Uterus (tissue), 4 donors: Measurements from ENCODE around the gene OR51B2. TPM values are rescaled to one million over a fixed set of nuclear protein-coding genes. Genes with fewer than 3 reads are reported as not detected.

ENCODE experiments used
- DNase-seq, 2 donors: peaks; one replicate each; pipeline ENCODE4 v3.0.0-alpha.2; 2019 to 2020
- H3K27ac ChIP-seq, 2 donors: fragments of 200-600 bp; sonication (generic); 1 replicate in 1 of 2; 2 replicates in 1 of 2; pipeline ENCODE4 v1.5.1; 2016 to 2018
- H3K27me3 ChIP-seq, 2 donors: fragments of 200-600 bp; sonication (generic); one replicate each; pipeline ENCODE4 v1.5.1; 2018 to 2019; ENCODE audit warnings: control low read depth in 1 of 2
- H3K36me3 ChIP-seq, 2 donors: fragments of 200-600 bp; sonication (generic); one replicate each; pipeline ENCODE4 v1.5.1; 2019; ENCODE audit warnings: control low read depth in 1 of 2
- H3K4me1 ChIP-seq, 2 donors: fragments of 200-600 bp; sonication (generic); one replicate each; pipeline ENCODE4 v1.5.1; 2018 to 2019; ENCODE audit warnings: control low read depth in 1 of 2
- H3K4me3 ChIP-seq, 2 donors: fragments of 200-600 bp; sonication (generic); 1 replicate in 1 of 2; 2 replicates in 1 of 2; pipeline ENCODE4 v1.5.1; 2018 to 2019; ENCODE audit warnings: mild to moderate bottlenecking in 1 of 2
- H3K9me3 ChIP-seq, 2 donors: fragments of 200-600 bp; sonication (generic); one replicate each; pipeline ENCODE4 v1.5.1; 2019; ENCODE audit warnings: control low read depth in 1 of 2
- POLR2A ChIP-seq, 2 donors: fragments of 450-650 bp; IDR thresholded peaks; one replicate each; pipeline ENCODE4 v1.6.1; 2016; ENCODE audit warnings: antibody characterized with exemption in 2 of 2, mild to moderate bottlenecking in 1 of 2, moderate library complexity in 1 of 2
- intact Hi-C: fragments of 100-400 bp; cut with DNase I; formaldehyde crosslinking; loops from one replicate; pipeline ENCODE4 v1.15.1; 2023; ENCODE audit warnings: low total_unique reads
- total RNA-seq, 4 donors: library from RNA; depleted of rRNA in 3 of 4; stranded (reverse); fragments of >200 nt in 3 of 4; gene quantifications; one replicate each; pipeline versions ENCODE4 v1.1.0 to v1.2.4, GENCODE V29; 2014 to 2023
- TF ChIP-seq, protein P1 (sequence below), 4 experiments: fragments of 200-600 bp in 2 of 4; fragments of 450-650 bp in 2 of 4; sonication (generic) in 2 of 4; IDR thresholded peaks; one replicate each; pipeline ENCODE4 v1.5.1; 2016 to 2019; ENCODE audit warnings: antibody characterized with exemption in 4 of 4, mild to moderate bottlenecking in 2 of 4, moderate library complexity in 1 of 4
- donor health status: DM: yes; HTN: yes; CAD: no.

Gene OR51B2
- total RNA-seq, 4 donors from 2014 or later: 0.82 to 1.5 TPM; not detected in 2

GRCh38 chr11:5307256-5308019 is 16.7 kb downstream of the OR51B2 start:
- no peak for DNase-seq
- H3K4me3 ChIP-seq: no peak overlapping the region
- intact Hi-C loops: no loop called here
- H3K9me3 ChIP-seq: no peaks in the 10 kb centered on the region
- TF ChIP-seq POLR2A (IDR thresholded peaks at IDR 0.05): no peak
- TF ChIP-seq, protein P1, sequence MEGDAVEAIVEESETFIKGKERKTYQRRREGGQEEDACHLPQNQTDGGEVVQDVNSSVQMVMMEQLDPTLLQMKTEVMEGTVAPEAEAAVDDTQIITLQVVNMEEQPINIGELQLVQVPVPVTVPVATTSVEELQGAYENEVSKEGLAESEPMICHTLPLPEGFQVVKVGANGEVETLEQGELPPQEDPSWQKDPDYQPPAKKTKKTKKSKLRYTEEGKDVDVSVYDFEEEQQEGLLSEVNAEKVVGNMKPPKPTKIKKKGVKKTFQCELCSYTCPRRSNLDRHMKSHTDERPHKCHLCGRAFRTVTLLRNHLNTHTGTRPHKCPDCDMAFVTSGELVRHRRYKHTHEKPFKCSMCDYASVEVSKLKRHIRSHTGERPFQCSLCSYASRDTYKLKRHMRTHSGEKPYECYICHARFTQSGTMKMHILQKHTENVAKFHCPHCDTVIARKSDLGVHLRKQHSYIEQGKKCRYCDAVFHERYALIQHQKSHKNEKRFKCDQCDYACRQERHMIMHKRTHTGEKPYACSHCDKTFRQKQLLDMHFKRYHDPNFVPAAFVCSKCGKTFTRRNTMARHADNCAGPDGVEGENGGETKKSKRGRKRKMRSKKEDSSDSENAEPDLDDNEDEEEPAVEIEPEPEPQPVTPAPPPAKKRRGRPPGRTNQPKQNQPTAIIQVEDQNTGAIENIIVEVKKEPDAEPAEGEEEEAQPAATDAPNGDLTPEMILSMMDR (IDR thresholded peaks at IDR 0.05): no peak
- H3K27me3 ChIP-seq: no peaks in the 10 kb centered on the region
- no peaks in the 10 kb centered on the region for H3K4me1 ChIP-seq
- no peaks in the 10 kb centered on the region for H3K36me3 ChIP-seq
- no peak overlapping the region for H3K27ac ChIP-seq

DNA sequence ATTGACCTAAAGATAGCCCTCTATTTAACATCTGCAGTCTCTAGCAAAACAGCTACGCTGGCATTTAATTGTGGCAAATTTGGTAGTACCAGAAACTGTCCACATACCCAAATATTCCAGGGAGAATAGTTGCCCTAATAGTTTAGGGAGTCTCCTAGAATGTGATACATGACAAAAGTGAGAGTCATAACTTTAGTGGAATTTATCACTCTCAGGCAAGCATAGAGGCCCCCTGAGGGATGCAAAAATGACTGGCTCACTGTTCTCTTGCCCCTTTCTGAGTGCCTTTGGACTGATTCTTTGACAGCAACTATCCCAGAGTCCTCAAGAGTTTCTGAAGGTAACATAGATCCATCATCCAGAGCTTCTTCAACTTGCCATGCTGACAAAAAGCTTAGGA is 20.1 kb downstream of the OR51B2 start:
- DNase-seq: no peak
- H3K36me3 ChIP-seq: no peaks in the 10 kb centered on the region
- no peaks in the 10 kb centered on the region for H3K4me1 ChIP-seq
- H3K4me3 ChIP-seq: no peak overlapping the region
- H3K27ac ChIP-seq: no peak overlapping the region
- TF ChIP-seq, protein P1 (IDR thresholded peaks at IDR 0.05): no peak
- no peak for TF ChIP-seq POLR2A (IDR thresholded peaks at IDR 0.05)
- H3K9me3 ChIP-seq: no peaks in the 10 kb centered on the region
- no peaks in the 10 kb centered on the region for H3K27me3 ChIP-seq
- intact Hi-C loops: no loop called here

GRCh38 chr11:5303626-5304025 is 20.5 kb downstream of the OR51B2 start:
- Histone ChIP-seq H3K9me3 (no peaks in the 10 kb centered on the region), H3K4me3 (no peak overlapping the region), H3K27ac (no peak overlapping the region), H3K27me3 (no peaks in the 10 kb centered on the region), H3K4me1 (no peaks in the 10 kb centered on the region), H3K36me3 (no peaks in the 10 kb centered on the region)
- intact Hi-C loops: no loop called here
- TF ChIP-seq POLR2A (IDR thresholded peaks at IDR 0.05): no peak
- TF ChIP-seq, protein P1 (IDR thresholded peaks at IDR 0.05): no peak
- no peak for DNase-seq

DNA sequence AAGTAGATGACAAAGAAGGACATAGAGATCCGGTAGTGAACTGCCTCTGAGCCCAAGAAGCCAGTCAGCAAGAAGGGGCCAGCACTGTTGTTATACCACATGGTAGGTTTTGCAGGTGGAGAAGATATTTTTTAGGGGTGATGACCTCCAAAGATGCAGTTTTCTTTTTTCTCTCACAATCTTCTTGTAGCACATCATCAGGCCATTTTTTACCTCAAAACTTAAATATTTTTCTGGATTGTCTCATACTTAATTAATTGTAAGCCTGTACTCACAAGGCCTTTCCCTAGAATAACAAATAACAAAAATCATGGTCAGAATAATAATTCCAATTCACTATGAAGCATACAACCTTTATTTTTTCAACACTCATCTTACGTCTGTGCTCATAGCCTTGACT is 22.3 kb downstream of the OR51B2 start, which contains the start of gene OR51B4:
Gene OR51B4, minus strand, starts transcription at position 101 of the 400 bp plus-strand sequence. Its CDS starts 0 bp downstream, at position 101.
- no peaks in the 10 kb centered on the region for H3K36me3 ChIP-seq
- DNase-seq: no peak
- no peaks in the 10 kb centered on the region for H3K27me3 ChIP-seq
- TF ChIP-seq POLR2A (IDR thresholded peaks at IDR 0.05): no peak
- TF ChIP-seq, protein P1 (IDR thresholded peaks at IDR 0.05): no peak
- no peak within 1 kb of the TSS for H3K27ac ChIP-seq
- H3K4me3 ChIP-seq: no peak within 1 kb of the TSS
- no peaks in the 10 kb centered on the region for H3K4me1 ChIP-seq
- intact Hi-C loops: no loop called here
- H3K9me3 ChIP-seq: no peaks in the 10 kb centered on the region

DNA sequence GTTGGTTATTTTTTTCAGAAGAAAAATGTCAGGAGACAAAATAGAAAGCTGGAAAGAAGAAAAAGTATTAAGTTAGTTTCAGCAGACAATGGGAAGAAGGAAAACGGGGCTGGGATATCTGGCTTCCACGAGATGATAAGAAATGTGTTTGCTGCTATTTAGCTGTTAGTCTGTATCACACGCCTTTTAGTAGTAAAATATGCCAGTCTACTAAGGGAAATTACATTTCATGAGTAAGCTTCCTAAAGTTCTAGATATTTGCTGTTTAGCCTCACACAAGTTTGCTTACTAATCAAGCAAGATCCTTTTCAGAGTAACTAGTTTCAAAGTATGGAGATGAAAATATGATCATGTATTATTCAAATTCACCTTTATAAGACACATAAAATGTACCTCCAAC is 23.8 kb downstream of the OR51B2 start:
- Histone ChIP-seq H3K4me1 (no peaks in the 10 kb centered on the region), H3K9me3 (no peaks in the 10 kb centered on the region), H3K27me3 (no peaks in the 10 kb centered on the region), H3K36me3 (no peaks in the 10 kb centered on the region), H3K4me3 (no peak overlapping the region), H3K27ac (no peak overlapping the region)
- TF ChIP-seq POLR2A (IDR thresholded peaks at IDR 0.05): no peak
- TF ChIP-seq, protein P1 (IDR thresholded peaks at IDR 0.05): no peak
- DNase-seq: no peak
- intact Hi-C loops: no loop called here
